GM21723 (cell line): Measurements from ENCODE around the gene HAUS5.

Experiments
- ATAC-seq: cut with Tn5 transposase; IDR thresholded peaks from one replicate; pipeline ENCODE4 v1.9.1; 2021; ENCODE audit warnings: mild to moderate bottlenecking, moderate library complexity; ENCODE audit not compliant: unreplicated experiment

The HAUS5 gene

DNA sequence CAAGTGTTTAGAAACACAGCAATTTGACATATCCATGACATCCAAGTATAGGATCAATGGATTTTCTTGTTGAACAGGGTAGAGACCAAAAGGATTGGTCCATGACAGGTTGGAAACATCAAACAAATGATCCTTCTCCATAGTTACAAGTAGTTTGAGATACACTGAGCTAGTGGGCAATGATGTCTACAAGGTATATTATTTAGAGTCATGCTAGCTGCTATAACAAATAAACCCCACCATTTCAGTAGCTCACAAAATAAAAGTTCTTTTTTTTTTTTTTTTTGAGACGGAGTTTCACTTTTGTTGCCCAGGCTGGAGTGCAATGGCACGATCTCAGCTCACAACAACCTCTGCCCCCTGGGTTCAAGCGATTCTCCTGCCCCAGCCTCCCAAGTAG lies 4.9 kb upstream of the HAUS5 start:
- no peak for ATAC-seq

DNA sequence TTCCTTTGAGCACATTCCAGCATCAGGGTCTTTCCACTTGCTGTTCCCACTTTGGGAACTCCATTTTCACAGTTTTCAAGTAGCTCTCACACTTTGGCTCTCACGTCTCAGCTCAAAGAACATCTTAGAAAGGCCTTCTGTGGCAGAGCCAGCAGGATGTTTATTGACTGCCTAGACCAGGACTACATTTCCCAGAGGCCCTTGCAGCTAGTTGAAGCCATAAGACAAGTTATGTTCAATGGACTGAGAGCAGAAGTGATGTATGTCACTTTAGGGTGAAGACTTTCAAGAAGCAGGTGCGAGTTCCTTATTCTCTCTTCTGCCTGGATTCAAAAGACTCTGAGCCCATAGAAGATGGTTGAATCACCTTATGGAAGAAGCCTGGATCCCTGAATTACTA lies 4.3 kb upstream of the HAUS5 start:
- no peak for ATAC-seq

DNA sequence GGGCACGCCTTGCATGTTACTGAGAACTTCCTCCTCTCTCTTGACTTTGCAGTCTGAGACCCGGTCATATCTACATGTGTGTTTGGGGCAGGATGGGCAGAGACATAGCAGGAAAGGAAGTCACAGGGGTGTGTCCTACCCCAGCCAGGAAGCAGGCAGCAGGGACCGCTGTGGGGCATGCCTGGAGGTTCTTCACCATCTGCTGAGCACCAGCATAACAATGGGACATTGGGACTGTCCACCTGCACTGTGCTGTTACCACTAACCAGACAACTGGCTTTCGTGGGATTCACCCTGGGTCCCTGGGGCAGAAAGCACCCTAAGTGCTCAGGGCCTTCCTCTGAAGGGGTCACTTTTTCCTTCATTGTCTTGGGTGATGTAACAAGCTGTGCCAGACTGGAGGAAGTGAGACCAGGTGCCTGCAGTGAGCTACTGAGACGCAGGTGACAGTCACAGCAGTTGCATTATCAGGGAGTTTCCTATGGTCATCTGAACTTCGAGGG lies 2.6 kb upstream of the HAUS5 start:
- no peak for ATAC-seq

DNA sequence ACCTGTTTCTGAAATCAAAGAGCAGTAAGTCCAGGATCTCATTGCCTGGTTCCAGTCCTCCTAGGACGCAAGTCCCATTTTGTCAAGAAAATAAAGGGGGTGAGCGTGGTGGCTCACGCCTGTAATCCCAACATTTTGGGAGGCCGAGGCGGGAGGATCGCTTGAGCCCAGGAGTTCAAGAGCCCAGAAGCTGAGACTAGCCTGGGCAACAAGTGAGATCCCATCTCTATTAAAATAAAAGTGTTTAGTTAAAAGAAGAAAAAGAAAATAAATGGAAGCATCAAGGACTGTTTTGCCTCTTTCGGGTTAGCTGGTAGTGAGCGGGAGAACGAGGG lies 344 bp upstream of the HAUS5 start:
- ATAC-seq = no peak

DNA sequence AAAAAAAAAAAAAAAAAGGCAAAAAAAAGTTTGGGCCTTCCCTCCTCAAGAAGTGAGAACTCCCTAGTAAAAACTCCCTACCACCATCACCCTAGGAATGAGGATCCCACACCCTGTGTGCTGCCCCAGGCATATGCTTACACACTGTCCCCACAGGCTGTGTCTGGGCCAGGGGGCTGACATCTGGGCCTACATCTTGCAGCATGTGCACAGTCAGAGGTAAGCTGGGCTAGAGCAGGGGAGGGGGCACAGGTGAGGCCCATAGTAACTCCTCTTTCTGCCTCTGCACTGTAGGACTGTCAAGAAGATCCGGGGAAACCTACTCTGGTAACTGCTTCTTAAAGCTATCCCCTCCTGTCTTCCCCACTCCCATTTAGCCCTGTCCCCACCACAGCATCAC lies 1.0 kb downstream of the HAUS5 start:
- no peak for ATAC-seq

DNA sequence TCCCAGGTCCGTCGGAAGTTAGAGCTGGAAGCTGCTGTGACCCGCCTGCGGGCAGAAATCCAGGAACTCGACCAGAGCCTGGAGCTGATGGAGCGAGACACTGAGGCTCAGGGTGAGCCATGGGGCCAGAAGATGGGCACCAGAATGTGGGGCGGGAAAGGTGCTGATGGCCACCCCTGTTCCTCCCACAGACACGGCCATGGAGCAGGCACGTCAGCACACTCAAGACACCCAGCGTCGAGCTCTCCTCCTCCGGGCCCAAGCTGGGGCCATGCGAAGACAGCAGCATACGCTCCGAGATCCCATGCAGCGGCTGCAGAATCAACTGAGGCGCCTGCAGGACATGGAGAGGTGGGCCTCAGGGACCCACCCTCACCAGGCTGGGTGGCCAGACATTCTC lies 2.5 kb downstream of the HAUS5 start:
- ATAC-seq = no peak

DNA sequence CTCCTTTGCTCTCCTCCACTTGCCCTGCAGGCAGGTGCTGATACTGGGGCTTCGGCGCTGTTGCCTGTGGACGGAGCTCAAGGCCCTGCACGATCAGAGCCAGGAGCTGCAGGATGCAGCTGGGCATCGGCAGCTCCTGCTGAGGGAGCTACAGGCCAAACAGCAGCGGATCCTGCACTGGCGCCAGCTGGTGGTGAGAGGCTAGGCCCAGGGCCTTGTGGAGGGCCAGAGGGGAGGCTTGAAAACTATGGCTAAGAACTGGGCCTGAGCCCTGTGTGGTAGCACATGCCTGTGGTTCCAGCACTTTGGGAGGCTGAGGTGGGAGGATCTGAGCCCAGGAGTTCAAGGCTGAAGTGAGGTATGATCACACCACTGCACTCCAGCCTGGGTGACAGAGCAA lies 6.3 kb downstream of the HAUS5 start:
- no peak for ATAC-seq

DNA sequence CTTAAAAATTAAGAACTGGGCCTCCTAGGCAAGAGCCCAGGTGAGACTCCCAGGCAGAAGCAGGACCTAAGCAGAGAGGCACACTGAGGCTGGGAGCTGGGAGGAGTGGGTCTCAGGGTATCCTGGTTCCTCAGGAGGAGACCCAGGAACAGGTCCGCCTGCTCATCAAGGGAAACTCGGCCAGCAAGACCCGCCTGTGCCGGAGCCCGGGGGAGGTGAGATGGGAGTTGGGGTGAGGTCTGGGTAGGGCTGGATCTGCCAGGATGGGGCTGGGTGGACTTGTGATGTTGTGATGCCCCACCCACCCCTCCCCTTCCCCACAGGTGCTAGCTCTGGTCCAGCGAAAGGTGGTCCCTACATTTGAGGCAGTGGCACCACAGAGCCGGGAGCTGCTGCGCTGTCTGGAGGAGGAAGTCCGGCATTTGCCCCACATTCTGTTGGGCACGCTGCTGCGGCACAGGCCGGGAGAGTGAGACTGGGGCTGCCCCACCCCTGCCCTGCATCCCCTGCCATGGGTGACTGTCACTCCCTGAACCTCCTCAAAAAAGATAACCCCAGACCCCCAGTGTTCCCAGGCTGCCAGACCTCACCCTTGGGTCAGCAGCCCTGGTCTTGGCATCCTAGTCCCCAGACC lies 6.9 kb downstream of the HAUS5 start:
- ATAC-seq = no peak

DNA sequence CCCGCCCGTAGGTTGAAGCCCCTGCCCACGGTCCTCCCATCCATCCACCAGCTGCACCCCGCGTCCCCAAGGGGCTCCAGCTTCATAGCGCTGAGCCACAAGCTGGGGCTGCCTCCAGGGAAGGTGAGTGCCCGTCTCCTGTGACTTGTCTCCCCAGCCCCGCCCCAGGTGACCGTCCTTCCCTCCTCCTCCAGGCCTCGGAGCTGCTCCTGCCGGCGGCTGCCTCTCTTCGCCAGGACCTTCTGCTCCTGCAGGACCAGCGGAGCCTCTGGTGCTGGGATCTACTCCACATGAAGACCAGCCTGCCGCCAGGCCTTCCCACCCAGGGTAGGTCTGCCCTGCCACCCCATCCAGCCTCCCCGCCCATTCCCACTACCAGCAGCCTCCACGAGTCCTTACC lies 7.5 kb downstream of the HAUS5 start:
- no peak for ATAC-seq

DNA sequence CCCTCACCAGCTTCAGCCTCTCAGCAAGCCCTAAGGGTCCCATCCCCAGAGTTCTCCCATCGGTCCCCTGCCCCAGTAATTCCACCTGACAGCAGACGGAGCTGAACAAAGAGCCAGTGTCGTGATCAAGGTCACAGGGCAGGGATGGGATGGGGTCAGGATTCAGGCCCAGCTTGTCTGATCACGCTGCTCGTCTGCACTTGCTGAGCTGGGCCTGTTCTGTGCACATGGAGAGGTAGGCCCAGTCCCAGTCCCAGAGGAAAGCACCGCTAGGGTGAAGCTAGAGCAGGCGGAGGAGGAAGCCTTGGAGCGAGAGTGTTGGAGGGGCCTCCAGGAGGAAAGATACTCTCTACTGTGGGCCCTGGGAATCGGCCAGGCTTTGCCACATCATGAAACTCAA lies 9.2 kb downstream of the HAUS5 start:
- no peak for ATAC-seq

DNA sequence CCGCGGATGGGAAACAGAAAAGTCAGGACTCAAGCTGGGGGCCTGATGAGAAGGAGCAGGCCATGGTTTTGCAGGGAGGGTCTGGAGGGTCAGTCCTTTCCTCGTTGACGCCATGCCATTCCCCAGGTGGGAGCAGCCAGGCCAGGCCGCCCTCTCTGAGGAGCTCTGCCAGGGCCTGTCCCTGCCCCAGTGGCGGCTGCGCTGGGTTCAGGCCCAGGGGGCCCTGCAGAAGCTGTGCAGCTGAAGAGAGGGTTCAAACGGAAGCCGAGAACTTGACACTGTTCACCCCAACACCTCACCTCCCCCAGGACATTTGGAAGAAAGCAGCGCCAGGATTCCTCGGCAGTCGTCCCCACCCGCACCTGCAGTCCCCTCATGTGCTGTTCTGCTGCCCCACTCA lies 10.2 kb downstream of the HAUS5 start:
- no peak for ATAC-seq

DNA sequence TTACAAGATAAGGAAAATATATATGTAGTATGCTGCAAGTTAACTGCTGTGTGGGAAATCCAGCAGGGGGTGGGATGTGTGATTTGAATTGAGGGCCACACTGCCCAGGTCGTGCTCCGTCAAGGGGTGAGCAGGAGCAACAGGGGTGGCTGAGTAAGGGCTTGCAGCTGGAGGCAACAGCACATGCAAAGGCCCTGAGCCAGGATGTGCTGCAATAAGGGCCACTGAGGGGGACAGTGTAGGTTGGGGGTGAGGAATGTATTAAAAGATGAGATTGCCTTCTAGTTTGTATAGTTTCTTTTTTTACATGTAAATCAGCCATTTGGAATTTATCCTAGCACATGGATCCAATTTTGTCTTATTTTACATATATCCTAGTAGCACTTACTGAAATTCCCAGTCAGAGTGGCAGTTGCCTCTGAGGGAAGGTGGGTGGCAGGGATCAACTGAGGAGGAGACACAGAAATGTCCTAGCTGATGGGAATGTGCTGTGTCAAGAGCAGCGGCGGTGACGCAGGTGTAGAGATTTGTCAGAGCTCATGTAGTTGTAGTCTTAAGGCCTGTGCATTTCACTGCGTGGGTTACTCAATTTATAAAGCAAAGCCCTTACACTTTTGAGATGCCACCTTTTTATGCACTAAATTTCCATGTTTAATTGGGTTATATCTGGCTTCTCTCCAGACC lies 10.9 kb downstream of the HAUS5 start:
- no peak for ATAC-seq

DNA sequence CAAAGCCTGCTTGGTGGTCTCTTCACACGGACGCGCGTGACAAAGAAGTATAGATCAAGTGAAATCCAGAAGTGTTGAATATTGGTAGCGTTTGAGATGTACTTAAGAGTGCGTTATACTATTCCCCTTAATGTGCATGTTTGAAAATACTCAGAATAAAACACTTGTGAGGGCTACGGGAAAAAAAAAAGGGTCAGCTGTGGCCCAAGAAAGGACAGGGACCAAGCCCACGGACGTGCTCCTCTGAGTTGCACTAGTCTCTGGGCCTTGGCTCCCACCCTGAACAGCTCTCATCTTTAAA lies 15.7 kb downstream of the HAUS5 start:
- ATAC-seq = no peak

DNA sequence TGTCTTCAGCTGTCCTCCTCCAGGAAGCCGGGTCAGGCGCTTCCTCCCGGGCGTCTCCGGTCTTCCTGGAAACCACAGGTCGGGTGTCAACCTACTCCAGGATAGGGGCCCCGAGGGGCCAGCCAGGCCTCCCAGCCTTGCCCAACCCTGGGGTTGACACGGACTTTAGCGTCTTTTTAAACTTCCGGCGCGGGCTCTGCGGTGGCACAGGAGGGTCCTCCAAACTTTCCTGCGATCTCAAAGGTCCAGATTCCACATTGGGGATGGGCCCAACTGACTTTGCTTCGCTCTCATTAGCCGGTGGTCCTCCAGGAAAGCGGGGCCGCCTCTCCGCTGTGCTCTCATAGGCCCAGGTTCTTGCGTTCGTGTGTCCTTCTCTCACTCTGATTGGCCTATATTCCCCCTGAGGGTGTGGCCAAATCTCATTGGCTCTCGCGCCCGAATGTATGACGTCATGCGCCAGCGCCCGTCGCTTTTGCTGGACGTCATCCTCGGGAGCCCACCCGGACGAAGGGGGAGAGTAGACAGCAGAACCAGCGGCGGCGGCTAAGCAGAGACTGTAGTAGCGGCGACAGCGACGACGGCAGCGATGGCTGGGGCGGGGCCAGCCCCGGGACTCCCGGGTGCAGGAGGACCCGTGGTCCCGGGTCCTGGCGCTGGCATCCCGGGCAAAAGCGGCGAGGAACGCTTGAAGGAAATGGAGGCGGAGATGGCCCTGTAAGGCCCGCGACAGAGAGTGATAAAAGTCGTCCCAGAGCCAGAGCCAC lies 16.2 kb downstream of the HAUS5 start, which contains the start of gene RBM42:
RBM42 (plus strand) TSS at position 472 of the 767 bp plus-strand sequence; CDS start at position 590, 118 bp downstream.
- peak; percentile 82 for ATAC-seq

DNA sequence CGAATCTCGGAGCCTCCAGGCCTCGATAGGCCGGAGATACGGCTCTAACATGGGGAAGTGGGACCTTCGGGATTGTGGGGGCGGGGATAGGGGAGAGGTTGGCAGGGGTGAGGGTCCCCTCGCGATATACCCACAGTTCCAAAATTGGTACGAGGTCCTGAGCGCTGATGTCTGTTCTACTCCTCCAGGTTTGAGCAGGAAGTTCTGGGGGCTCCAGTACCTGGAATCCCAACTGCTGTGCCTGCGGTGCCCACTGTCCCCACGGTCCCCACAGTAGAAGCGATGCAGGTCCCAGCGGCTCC lies 16.7 kb downstream of the HAUS5 start:
- peak; percentile 6 for ATAC-seq

DNA sequence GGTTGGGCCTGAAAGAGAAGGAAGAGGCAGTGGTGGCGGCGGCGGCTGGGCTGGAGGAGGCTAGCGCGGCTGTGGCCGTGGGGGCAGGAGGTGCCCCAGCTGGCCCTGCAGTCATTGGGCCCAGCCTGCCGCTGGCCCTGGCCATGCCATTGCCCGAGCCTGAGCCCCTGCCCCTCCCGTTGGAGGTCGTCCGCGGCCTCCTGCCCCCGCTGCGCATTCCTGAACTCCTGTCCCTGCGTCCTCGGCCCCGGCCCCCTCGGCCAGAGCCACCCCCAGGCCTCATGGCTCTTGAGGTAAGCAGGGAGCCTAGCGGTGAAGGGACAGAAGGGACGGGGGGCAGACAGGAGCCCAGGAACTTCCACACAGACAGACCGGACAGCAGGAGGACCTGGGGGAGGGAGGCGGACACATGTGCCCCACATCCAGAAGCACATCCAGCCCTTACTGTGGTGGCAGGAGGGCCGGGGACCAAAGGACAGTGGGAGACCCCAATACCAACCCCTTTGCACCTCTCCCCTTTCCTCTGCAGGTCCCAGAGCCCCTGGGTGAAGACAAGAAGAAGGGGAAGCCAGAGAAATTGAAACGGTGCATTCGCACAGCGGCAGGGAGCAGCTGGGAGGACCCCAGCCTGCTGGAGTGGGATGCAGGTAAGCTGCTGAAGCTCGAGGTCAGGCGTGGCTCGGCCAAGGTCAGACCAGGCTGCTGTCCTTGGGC lies 21.3 kb downstream of the HAUS5 start:
- ATAC-seq = no peak

DNA sequence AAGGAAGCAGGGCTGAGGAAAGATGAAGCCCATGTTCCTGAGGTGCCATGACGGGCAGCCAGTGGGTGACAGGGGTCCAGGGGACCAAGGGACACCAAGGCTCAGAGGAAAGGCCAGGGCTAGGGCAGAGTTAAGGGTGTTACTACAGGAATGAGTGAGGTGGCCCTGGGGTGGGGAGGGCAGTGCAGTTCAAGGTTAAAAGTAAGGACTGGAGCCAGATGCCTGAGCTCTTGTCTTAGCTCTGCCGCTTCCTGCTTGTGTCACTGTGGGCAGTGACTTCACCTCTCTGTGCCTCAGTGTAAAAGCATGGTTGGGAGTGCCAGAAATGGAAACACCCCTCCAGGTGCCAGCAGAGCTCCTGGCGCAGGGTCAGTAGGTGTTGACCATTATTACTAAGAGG lies 24.1 kb downstream of the HAUS5 start:
- no peak for ATAC-seq

DNA sequence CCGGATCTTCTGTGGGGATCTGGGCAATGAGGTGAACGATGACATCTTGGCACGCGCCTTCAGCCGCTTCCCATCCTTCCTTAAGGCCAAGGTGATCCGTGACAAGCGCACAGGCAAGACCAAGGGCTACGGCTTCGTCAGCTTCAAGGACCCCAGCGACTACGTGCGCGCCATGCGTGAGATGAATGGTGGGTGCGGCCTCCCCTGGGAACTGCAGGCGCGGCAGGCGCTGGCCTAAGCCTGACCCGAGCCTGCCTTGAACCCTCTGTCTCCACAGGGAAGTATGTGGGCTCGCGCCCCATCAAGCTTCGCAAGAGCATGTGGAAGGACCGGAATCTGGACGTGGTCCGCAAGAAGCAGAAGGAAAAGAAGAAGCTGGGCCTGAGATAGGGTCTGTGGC lies 24.6 kb downstream of the HAUS5 start:
- no peak for ATAC-seq

DNA sequence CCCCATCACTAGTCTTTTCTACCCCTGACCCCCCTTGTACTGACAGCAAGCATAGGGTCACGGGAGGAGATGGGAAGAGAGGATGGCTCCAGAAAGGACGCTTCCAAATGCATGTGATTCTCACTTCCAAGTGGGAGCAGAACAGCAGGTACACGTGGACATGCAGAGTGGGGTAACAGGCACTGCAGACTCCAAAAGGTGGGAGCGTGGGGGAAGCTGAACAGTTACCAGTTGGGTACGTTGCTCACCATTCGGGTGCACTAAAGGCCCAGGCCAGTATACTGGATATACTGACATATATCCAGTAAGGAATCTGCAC lies 26.7 kb downstream of the HAUS5 start:
- no peak for ATAC-seq

DNA sequence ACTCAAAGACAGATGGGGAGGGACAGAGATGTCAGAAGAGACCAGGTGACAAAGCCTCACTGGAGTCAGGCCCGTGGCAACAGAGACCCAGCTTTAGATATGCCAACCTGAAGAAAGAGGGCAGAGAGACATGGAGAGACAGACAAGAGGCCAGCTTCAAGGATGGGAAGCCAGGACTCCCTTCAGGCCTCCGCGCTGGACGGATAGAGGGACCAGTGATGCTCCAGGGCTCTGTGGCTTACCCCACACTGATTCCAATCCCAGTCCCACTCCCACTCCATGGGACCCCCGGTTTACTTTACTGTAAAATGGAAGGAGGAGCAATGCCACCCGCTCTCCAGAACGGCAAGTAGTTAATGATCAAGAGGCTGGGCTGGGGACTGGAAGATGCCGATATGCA lies 27.3 kb downstream of the HAUS5 start:
- ATAC-seq = no peak

DNA sequence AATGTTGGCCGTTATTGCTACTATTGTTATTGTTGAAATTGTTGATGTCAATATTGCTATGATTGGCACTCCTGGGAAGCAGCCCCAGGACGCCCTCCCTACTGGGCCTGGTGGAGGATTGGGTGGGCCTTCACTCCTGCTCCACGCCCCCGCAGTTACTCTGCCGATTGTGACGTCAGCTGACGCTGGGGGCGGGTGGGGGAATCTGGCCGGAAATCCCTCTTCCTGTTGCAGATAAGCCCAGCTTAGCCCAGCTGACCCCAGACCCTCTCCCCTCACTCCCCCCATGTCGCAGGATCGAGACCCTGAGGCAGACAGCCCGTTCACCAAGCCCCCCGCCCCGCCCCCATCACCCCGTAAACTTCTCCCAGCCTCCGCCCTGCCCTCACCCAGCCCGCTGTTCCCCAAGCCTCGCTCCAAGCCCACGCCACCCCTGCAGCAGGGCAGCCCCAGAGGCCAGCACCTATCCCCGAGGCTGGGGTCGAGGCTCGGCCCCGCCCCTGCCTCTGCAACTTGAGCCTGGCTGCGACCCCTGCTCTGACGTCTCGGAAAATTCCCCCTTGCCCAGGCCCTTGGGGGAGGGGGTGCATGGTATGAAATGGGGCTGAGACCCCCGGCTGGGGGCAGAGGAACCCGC lies 29.1 kb downstream of the HAUS5 start, which contains the start of gene ETV2:
ETV2 (plus strand) TSS at position 231 of the 637 bp plus-strand sequence. CDS start 716 bp downstream, outside the sequence.
- no peak for ATAC-seq
